NCI-H2171 (cell line): ENCODE data around the gene RUFY1.

Source experiments
- DNase-seq: peaks from one replicate; lab custom pipeline; 2025; lab: John Stamatoyannopoulos, UW

Gene RUFY1

GRCh38 chr5:179605026-179605833, 54.9 kb downstream of the RUFY1 start:
- DNase-seq, result no peak

GRCh38 chr5:179606071-179606909, 55.9 kb downstream of the RUFY1 start:
- no peak for DNase-seq

DNA sequence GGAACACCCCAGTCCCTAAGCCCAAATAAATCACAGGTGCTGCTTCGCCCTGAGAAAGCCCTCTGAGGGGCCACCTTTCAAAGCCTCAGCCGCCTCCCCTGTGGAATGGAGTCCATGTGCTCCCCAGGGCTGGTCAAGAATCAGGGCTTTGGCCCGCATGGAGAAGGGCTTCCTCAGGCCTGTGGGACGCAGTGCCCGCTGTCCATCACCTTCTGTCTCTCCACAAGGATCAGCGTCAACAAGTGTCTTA, 56.5 kb downstream of the RUFY1 start:
- no peak for DNase-seq

DNA sequence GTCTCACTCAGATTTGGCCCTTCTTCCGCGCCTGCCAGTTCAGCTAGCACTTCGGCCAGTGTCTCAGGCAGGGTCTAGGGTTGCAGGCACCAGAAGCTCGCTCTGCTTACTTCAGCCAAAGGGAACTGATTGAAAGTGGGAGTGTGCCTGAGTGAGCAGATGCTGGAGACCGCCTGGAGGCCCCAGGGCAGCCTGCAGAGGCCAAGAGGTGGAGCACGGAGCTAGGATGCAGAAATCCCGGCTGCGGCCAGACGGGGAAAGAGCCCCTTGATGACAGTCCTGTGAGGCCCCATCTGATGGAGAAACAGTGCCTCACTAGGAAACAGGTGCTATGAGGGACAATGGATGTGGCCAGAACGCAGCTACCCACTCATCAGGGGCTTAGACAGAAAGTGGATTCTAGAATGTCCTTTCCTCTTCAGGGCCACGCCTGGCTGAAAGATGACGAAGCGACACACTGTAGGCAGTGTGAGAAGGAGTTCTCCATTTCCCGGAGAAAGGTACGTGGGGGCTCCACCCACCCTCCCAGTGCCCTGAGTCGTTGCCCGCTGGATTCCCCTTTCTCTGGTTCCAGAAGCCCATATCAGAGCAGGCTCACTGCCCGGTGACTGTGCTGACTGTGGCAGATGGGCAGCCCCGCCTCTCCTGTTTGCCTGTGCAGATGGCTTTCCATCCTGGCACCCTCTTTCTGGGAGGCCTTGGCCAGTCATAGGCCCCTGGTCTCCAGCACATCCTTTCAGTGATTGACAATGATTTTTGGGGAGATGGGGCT, 57.0 kb downstream of the RUFY1 start:
- peak; percentile 41 for DNase-seq

DNA sequence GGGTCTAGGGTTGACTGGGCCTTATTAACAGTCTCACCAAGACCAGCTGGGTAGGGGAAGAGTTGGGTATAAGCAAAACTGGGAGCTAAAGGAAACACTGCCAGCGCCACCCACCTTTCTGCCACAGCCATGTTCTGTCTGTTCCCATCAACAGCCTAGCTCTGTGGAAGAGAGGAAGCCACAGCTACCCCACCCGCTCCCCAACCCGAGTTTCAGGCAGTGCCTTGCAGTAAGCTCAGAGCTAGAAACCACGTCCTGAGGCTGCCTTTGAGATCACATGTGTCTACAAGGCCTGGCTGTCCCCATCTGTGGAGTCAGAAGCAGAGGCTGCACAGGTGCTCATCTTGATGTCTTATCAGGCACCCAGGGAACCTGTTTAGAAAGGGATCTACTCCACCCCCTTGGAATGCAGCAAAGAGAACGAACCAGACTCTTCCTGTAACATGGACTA, 57.8 kb downstream of the RUFY1 start:
- peak; percentile 8 for DNase-seq

DNA sequence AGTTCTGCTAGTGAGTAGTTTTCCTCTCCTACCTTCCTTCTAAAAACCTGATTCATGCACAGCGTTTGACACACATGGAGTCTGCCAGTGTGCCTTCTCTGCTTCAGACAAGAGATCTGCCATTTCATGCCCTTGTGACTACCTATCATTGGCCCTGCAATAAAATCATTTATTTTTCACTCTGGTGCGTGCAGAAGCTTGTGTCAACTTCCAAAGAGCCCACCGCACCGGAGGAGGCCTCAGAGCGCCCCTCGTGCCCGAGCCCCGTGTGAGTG, 59.4 kb downstream of the RUFY1 start:
- no peak for DNase-seq

DNA sequence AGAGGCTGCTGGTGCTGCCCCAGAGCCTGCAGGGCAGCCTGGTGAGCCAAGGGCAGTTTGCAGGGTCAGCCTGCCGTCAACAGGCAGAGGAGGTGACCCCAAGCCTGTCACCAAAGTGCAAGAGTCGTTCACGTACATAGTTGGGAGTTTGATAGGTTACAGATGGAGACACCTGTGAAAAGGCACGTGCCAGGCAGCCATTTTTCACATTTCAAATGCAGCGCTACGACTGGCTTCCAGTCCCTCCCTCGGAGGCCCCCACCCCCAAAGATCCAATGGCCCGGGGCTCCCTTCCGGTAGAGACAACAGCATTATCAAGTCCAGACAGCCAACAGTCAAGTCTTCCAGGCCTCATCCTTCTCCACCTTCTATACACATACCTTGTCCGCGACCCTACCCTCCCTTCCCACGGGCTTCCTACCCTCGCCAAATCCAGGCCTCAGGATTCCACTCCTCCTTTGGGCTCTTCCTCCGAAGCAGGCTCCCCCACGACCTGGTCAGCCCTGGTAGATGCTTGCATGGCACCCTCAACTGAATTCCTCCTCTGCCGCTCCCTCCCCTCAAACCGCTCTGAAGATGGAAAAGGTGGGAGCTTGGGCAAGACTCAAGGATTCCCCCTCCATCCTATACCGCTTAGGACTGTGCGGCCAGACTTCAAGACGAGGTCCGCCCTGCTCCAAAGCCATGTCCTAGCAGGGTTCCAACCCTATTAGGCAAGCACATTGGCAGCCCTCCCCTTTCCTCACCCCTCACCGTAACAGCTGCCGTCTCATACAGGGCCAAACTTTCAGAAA, 60.0 kb downstream of the RUFY1 start:
- no peak for DNase-seq

DNA sequence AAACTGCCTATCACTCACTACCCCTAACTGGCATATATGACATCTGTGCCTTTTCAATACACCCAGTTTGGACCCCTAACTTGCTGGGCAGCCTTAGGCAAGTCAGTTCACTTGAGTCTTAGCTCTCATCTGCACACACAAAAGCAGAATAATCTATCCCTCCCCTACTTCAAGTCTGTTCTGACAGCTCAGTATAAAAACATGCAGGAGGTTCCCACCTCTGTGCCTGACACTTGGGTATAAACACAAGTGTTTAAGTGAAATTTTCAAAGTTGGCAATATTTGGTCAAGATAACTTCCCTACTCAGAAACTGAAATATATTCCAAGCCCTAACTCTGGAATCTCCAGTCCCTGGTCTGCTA, 60.5 kb downstream of the RUFY1 start:
- DNase-seq, result no peak

GRCh38 chr5:179612577-179613459, 62.5 kb downstream of the RUFY1 start:
- DNase-seq, result no peak

- DNase-seq, result no peak
Measured at GRCh38 chr5:179613460-179614071, 63.2 kb downstream of the RUFY1 start.

DNA sequence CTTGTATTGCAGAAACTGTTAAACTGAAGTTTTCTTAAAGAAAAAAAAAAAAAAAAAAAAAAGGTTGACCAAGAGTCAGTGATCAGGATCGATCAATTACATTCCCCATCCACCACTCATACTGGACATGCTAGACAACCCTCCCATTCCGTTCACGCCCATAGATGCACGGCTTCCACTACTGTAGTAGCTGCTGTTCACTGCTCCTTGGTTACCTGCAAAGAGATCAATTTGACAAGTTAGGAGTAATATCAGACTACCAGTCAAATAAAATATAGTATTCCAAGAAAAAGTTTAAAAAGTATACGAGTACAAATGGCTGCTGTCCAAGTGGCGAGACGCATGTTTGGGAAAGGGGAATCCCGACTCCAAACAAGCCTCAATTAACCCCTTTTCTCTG, 64.4 kb downstream of the RUFY1 start:
- no peak for DNase-seq

DNA sequence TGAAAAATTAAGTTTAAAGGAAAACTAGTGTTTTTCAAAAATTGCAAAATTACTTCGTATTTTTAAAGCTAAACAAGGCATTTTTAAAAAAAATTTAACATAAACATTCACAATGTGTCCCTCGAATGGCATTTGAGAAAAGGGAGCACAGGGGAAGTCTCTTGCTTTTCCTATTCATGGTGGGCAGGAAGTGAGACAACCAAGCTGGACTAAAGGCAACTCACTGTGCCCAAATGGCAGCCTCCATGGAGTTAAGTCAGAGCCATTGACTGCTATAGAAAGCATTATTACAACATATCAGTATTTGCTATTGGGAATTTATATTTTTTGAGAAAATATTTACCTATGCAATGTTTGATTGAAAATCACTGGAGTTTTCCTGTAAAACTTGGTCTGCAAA, 64.8 kb downstream of the RUFY1 start:
- DNase-seq, result no peak

DNA sequence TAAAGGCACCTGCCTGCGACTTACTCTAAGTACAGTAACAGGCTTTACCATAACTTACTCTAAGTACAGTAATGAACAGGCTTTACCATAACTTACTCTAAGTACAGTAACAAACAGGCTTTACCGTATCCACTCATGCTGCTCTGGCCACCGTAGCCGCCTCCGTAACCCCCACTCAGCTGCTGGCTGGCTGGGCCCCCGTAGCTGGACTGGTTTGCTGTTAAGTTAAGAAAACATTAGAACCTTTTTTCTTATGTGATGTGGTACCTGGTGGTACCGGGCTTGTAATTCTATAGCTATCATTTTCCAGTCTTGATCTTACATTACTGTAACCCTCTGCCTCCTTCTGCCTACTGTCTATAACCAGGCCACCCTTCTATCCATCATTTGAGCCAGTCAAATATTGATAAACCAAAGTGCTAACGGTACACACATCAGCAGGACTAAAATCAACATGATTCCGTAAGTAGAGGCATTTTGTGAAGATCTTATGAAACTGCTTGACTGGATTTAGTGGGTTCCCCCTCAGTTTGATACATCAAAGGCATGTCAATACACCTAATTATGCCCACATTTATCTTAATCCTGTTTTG, 65.7 kb downstream of the RUFY1 start:
- DNase-seq, result no peak

DNA sequence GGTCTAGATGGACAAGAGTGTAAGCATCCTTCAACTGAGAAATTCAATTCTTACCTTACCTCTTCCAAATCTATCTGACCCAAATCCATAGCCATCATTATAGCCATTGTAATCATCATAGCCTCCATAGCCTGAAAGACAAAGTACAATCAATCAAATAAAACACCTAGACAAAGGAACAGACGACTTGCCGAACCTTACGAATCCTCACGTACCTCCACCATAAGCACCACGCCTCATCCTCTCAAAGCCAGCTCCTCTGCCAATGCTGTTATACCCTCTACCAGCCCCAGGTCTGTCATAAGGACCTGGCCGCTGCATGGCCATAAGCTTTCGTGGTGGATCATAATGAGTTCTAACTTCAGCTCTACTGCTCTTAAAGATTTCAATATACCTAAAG, 67.6 kb downstream of the RUFY1 start:
- DNase-seq, result no peak

- no peak for DNase-seq
Measured at GRCh38 chr5:179618923-179619554, 68.7 kb downstream of the RUFY1 start.

GRCh38 chr5:179619776-179620175, 69.4 kb downstream of the RUFY1 start:
- no peak for DNase-seq

- DNase-seq, result no peak
Measured at GRCh38 chr5:179620293-179620692, 69.9 kb downstream of the RUFY1 start.

DNA sequence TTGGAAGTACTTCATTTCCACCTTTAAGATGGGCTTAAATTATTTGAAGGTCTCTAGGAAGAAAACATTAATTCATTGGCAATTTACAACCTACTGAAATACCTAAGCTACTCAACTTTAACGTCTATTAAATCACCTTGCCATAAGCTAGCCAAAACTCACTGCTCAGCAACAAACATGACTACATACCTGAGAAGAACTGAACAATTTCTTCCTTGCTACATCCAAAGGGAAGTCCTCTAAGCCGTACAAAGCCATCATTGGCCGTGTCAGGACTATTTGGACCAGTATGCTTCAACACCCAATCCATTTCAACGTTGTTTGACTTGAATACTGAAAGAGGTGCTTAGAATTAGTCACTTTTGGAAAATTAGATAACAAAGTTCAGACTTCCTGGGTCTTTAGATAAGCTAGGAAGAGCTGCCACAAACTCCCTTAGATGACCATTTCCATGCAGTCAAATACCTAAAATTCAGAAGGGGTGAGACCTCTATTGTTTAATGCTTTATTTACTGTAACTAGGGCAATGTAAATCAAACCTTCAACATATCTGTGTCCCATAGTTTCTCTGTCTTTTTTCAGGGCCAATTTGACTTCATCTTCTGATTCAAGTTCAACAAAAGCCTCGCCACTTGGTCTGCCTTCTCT, 70.5 kb downstream of the RUFY1 start:
- DNase-seq, result no peak

- no peak for DNase-seq
Measured at GRCh38 chr5:179621551-179622214, 71.3 kb downstream of the RUFY1 start.
